Neuron (in vitro differentiated cells): ENCODE measurements around the gene TMEM229B.

Source experiments
- H2AFZ ChIP-seq: one replicate; pipeline ENCODE4 v1.6.1; 2013; ENCODE audit warnings: low read depth, mild to moderate bottlenecking, inconsistent platforms, low read length, moderate library complexity
- H3K27me3 ChIP-seq: one replicate; pipeline ENCODE4 v1.6.1; 2013; ENCODE audit warnings: low read length; ENCODE audit not compliant: insufficient read depth
- H3K36me3 ChIP-seq: one replicate; pipeline ENCODE4 v1.6.1; 2013; ENCODE audit warnings: low read length; ENCODE audit not compliant: insufficient read depth
- H3K4me1 ChIP-seq: one replicate; pipeline ENCODE4 v1.6.1; 2013; ENCODE audit warnings: low read length; ENCODE audit not compliant: insufficient read depth
- H3K4me3 ChIP-seq: 2 replicates; pipeline ENCODE4 v1.5.1; 2013; ENCODE audit warnings: mild to moderate bottlenecking, low read length, moderate library complexity
- H3K9me3 ChIP-seq: one replicate; pipeline ENCODE4 v1.6.1; 2013; ENCODE audit warnings: low read length

Gene TMEM229B

DNA sequence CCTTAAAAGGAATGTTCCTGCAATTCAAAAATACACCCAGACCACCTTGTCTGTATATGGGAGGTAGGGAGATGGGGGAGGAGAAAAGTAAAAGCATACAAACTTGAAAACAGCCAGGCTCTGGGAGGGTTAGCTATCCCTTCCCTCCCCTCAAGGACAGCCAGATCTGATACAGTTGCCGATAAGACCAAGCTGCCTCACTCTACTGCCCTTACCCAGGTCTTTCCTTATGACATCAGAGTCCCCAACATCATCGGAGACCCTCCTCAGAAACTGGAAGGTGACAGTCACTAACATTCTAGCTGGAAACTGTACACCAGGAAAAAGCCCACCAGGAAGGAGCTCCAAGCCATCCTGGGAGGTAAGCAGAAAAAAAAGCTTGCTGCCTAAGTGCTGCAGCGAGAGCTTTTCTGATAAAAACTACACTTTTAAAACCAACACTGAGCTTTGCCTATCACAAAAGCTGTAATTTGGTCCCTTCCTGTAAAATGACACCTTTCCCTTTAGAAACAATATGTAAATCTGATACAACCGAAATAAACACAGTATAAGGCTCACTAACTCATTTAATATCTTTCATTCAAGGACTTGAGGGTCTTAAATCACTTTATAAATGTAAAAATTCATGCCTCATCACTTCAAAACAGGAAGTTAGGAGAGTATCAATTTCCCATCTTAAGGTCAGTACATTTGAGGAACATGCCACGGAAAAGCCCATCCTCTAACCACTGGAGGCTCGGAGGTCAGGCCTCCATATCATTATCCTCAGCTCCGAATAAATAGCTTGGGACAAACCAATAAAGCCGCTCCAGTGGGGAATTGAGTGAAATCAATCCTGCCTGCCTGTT, 24.2 kb upstream of the TMEM229B start:
- H3K36me3 ChIP-seq = no peaks in the 10 kb centered on the region
- H3K9me3 ChIP-seq = no peaks in the 10 kb centered on the region
- no peak overlapping the region for H2AFZ ChIP-seq
- H3K27me3 ChIP-seq = peaks cover 39% of the 10 kb centered on the region
- H3K4me3 ChIP-seq = no peak overlapping the region
- peaks cover 22% of the 10 kb centered on the region for H3K4me1 ChIP-seq

- Histone ChIP-seq H3K36me3 (no peaks in the 10 kb centered on the region), H3K4me1 (peaks cover 22% of the 10 kb centered on the region), H3K9me3 (no peaks in the 10 kb centered on the region), H3K4me3 (no peak overlapping the region), H3K27me3 (peaks cover 23% of the 10 kb centered on the region), H2AFZ (no peak overlapping the region)
These were observed 22.3 kb upstream of the TMEM229B start for GRCh38 chr14:67510836-67511235.

DNA sequence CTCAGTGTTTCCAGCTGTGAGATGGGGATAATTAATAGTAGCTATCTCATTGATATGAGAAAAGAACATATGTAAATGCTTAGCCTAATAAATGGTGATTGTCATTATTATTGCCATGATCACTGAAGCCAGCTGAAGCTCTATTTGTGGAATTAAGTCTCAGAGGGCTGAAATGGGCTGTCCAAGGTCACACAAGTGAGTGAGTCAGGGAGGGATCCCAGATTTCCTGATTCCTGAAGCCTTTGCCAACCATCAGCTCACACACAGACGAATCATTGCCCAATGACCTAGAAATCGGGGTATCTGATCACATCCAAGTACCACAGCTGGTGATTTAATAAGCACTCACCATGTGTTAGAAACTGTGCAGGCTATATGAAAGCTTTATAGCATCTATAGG, 21.6 kb upstream of the TMEM229B start:
- no peaks in the 10 kb centered on the region for H3K36me3 ChIP-seq
- peaks cover 22% of the 10 kb centered on the region for H3K4me1 ChIP-seq
- peaks cover 18% of the 10 kb centered on the region for H3K27me3 ChIP-seq

DNA sequence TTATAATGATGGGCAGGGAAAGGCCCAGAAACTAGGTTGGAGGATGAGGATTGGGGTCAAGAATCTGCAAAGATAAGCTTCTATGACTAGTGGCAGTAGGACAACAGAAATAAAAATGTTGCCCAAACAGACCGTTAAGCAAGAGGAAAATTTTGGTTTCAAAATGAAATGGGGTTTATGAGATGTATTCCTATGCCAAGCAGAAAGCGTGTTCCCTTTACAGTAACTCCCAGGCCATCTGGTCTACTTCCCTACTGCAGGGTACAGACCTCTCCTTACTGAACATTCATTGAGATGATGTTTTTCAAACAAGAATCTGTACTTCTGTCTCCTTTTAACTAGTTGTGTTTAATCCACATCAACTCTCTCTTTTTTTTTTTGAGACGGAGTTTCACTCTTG, 20.4 kb upstream of the TMEM229B start:
- H3K4me1 ChIP-seq = peaks cover 22% of the 10 kb centered on the region
- H2AFZ ChIP-seq = no peak overlapping the region
- H3K36me3 ChIP-seq = no peaks in the 10 kb centered on the region
- no peak overlapping the region for H3K4me3 ChIP-seq
- no peaks in the 10 kb centered on the region for H3K9me3 ChIP-seq
- H3K27me3 ChIP-seq = peaks cover 10% of the 10 kb centered on the region

More for the DNA sequence above, 21.6 kb upstream of the TMEM229B start:
- Histone ChIP-seq H3K9me3 (no peaks in the 10 kb centered on the region), H3K4me3 (no peak overlapping the region), H2AFZ (no peak overlapping the region)

DNA sequence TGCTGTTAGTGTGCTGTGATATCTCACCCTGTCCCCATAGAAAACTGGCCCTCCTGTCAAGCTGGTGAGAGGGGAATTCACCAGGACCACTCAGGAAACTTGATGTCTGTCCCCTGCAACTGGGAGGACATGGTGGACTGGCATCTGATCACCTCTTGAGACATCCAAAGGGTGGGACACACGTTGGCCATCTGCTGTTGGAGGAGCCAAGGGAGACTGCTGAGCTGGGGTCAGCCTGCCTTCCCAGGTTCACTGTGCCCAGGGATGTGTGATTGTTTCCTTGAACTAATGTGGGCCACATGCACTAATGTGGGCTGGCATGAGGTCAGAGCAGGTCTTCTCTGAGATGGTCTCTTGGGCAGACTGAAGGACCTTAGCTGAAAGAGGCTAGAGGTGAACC, 16.7 kb upstream of the TMEM229B start:
- Histone ChIP-seq H3K9me3 (no peaks in the 10 kb centered on the region), H3K4me1 (peaks cover 2% of the 10 kb centered on the region), H3K36me3 (no peaks in the 10 kb centered on the region), H3K4me3 (no peak overlapping the region), H2AFZ (no peak overlapping the region), H3K27me3 (no peaks in the 10 kb centered on the region)

GRCh38 chr14:67503331-67503730, 14.8 kb upstream of the TMEM229B start:
- no peaks in the 10 kb centered on the region for H3K9me3 ChIP-seq
- H2AFZ ChIP-seq = no peak overlapping the region
- no peaks in the 10 kb centered on the region for H3K27me3 ChIP-seq
- H3K4me1 ChIP-seq = no peaks in the 10 kb centered on the region
- no peak overlapping the region for H3K4me3 ChIP-seq
- no peaks in the 10 kb centered on the region for H3K36me3 ChIP-seq

DNA sequence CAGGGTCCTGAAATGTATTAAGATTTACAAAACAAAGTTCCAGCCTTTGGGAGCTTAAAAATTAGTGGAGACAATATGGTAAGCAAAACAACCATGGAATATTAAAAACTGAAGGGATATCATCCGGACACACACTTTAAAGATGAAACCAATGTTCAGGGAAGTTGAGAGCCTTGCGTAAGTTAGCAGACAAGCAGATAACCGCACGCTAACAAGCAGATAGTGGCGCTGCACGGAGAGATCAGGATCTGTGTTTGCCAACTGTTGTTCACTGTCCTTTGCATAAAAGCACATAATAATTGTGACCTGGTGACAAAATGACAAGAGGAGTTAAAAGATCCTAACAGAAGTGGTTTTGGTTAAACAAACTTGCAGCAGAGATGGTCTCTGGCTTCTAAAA, 14.3 kb upstream of the TMEM229B start:
- H3K27me3 ChIP-seq = peaks cover 2% of the 10 kb centered on the region
- H3K36me3 ChIP-seq = no peaks in the 10 kb centered on the region
- no peaks in the 10 kb centered on the region for H3K4me1 ChIP-seq
- no peak overlapping the region for H2AFZ ChIP-seq
- H3K4me3 ChIP-seq = no peak overlapping the region
- H3K9me3 ChIP-seq = no peaks in the 10 kb centered on the region

DNA sequence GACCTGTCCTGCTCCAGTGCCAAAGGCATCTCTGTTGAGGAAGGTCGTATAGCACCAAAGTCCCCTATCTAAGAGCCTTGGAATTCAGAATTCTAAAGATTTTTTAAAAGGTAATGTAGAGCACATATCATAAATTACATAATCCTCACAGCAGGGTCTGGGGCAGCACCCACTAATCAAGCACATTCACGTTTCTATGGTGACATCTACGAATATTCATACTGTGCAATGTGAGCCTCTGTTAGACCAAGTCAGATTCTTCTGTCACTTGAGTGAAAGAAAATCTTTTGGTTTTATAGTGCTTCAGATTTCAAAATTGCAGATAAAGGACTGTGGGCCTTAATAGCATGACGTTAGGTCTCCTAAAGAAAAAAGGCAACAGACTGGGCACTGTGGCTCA, 13.1 kb upstream of the TMEM229B start:
- H2AFZ ChIP-seq = no peak overlapping the region
- H3K9me3 ChIP-seq = no peaks in the 10 kb centered on the region
- no peaks in the 10 kb centered on the region for H3K4me1 ChIP-seq
- peaks cover 2% of the 10 kb centered on the region for H3K27me3 ChIP-seq
- no peaks in the 10 kb centered on the region for H3K36me3 ChIP-seq
- H3K4me3 ChIP-seq = no peak overlapping the region

DNA sequence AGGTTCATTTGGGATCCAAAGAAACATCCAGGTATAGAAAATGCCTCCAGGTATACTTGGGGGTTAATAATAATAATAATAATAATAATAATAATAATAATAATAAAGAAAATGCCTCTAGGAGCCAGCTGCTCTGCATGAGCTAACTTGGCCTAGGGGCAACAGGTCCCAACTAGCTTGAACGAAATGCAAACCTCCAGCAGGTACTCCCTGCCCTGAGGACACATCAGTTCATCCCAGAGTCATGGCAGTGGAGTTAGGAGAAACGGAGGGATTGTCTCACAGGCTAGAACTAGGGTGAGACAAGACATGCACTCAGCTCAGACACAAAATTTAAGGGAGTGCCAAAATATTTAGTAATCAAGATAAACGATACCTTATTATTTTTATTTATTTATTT, 12.5 kb upstream of the TMEM229B start:
- H3K36me3 ChIP-seq = no peaks in the 10 kb centered on the region
- H3K27me3 ChIP-seq = peaks cover 2% of the 10 kb centered on the region
- H3K9me3 ChIP-seq = no peaks in the 10 kb centered on the region
- no peak overlapping the region for H3K4me3 ChIP-seq
- no peaks in the 10 kb centered on the region for H3K4me1 ChIP-seq
- H2AFZ ChIP-seq = no peak overlapping the region

GRCh38 chr14:67497716-67498115, 9.2 kb upstream of the TMEM229B start:
- Histone ChIP-seq H3K4me1 (no peaks in the 10 kb centered on the region), H3K9me3 (peaks cover 7% of the 10 kb centered on the region), H3K4me3 (no peak overlapping the region), H3K27me3 (peaks cover 2% of the 10 kb centered on the region), H3K36me3 (no peaks in the 10 kb centered on the region), H2AFZ (no peak overlapping the region)

GRCh38 chr14:67497216-67497615, 8.7 kb upstream of the TMEM229B start:
- H3K4me1 ChIP-seq = no peaks in the 10 kb centered on the region
- H3K4me3 ChIP-seq = no peak overlapping the region
- H2AFZ ChIP-seq = no peak overlapping the region
- peaks cover 2% of the 10 kb centered on the region for H3K27me3 ChIP-seq
- peaks cover 7% of the 10 kb centered on the region for H3K9me3 ChIP-seq
- H3K36me3 ChIP-seq = no peaks in the 10 kb centered on the region

GRCh38 chr14:67495827-67496226, 7.3 kb upstream of the TMEM229B start:
- H3K27me3 ChIP-seq = peaks cover 2% of the 10 kb centered on the region
- H3K4me1 ChIP-seq = no peaks in the 10 kb centered on the region
- no peak overlapping the region for H3K4me3 ChIP-seq
- H3K9me3 ChIP-seq = peaks cover 7% of the 10 kb centered on the region
- no peaks in the 10 kb centered on the region for H3K36me3 ChIP-seq
- no peak overlapping the region for H2AFZ ChIP-seq

GRCh38 chr14:67493092-67493717, 4.7 kb upstream of the TMEM229B start:
- no peaks in the 10 kb centered on the region for H3K36me3 ChIP-seq
- H2AFZ ChIP-seq = no peak overlapping the region
- H3K9me3 ChIP-seq = peaks cover 7% of the 10 kb centered on the region
- H3K27me3 ChIP-seq = peaks cover 4% of the 10 kb centered on the region
- H3K4me3 ChIP-seq = no peak overlapping the region
- H3K4me1 ChIP-seq = no peaks in the 10 kb centered on the region
